ENCODE measurements around the gene IER3. TPM values are rescaled to one million over a fixed set of nuclear protein-coding genes. Genes with fewer than 3 reads are reported as not detected.
"Not testable (repeated sequence)": the region's sequence is repeated elsewhere in the genome, so short reads cannot be mapped to it uniquely, and the experiment has no call there.

The IER3 gene
- total RNA-seq, 2 donors from 2014 or later, result 9.6 to 11.3 TPM

DNA sequence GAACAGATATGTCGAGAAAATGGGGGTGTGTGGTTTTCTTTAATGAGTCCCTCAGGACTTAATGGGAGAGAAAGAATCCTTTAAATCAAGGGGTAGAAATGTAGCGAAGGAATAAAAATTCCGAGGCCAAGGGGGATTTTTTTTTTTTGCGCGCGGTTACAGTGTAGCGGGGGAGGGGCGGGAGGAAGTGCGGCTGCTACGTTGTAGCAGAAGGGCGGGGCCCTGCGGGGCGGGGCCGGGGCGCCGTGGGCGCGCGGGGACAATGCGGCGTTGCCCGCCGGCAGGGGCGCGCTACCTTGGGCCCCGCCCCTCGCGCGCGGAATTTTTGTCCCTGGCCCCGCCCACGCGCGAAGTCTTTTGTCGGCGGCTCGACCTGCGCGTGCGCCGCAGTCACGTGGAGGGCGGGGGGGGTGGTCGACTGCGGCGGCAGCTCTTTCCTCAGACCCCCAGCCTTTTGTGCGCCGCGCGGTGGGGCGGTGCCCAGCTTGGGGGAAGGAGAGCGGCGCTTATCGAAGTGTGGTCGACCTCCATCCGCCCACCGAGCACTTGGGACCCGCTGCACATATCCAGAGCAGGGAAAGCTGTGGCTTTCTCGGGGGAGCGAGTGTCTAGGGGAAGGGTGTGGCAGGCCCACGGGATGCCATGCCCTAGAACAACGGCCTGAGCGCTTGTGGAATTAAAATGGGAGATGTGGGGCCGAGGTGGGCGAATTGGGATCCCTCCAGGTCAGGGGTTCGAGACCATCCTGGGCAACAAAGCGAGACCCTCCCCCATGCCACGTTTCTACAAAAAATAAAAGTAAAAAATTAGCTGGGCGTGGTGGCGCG is 22.9 kb downstream of the IER3 start:
- H3K9me3 ChIP-seq (ENCODE audit: control insufficient read depth, low read length, poor library complexity, severe bottlenecking), result no peaks in the 10 kb centered on the region
- DNase-seq (peak; percentile 95 to 98 (median 96)), ATAC-seq (peak; percentile 47)
- Mint-ChIP-seq H3K27me3 (no peaks in the 10 kb centered on the region), H3K27ac (peak overlapping the region; percentile 94), H3K4me3 (peak overlapping the region; percentile 96), H3K4me1 (peaks cover 54% of the 10 kb centered on the region), H3K36me3 (ENCODE audit: low read depth) (peaks cover 9% of the 10 kb centered on the region)

DNA sequence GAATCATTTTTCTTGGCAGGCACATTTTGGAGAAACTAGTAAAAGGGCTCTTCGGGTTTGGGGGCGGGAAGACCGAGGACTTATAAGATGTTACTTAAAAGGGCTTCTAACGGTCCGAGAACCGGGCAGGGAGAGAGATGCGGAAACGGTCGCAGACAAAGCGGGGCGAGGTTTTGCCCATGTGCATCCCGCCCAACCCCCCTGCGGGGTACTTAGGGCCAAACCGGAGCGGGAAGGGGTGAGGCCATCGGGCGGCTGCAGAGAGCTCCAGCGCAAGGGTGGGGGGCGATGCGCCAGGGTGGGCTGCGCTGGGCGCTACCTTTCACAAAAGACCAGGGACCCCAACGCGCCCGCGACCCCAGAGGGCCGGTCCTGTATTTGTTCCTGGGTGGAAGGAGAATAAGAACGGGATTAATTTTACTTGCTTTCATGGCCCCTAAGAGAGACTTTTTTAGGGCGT is 23.6 kb downstream of the IER3 start:
- peak overlapping the region; percentile 94 for H3K27ac Mint-ChIP-seq
- H3K4me3 Mint-ChIP-seq, result peak overlapping the region; percentile 96
- peaks cover 55% of the 10 kb centered on the region for H3K4me1 Mint-ChIP-seq
- no peaks in the 10 kb centered on the region for H3K27me3 Mint-ChIP-seq
- no peak for ATAC-seq
- DNase-seq, result peak; percentile 23 to 37 (median 24)
- peaks cover 9% of the 10 kb centered on the region for H3K36me3 Mint-ChIP-seq (ENCODE audit: low read depth)
- H3K9me3 ChIP-seq (ENCODE audit: control insufficient read depth, low read length, poor library complexity, severe bottlenecking), result no peaks in the 10 kb centered on the region

DNA sequence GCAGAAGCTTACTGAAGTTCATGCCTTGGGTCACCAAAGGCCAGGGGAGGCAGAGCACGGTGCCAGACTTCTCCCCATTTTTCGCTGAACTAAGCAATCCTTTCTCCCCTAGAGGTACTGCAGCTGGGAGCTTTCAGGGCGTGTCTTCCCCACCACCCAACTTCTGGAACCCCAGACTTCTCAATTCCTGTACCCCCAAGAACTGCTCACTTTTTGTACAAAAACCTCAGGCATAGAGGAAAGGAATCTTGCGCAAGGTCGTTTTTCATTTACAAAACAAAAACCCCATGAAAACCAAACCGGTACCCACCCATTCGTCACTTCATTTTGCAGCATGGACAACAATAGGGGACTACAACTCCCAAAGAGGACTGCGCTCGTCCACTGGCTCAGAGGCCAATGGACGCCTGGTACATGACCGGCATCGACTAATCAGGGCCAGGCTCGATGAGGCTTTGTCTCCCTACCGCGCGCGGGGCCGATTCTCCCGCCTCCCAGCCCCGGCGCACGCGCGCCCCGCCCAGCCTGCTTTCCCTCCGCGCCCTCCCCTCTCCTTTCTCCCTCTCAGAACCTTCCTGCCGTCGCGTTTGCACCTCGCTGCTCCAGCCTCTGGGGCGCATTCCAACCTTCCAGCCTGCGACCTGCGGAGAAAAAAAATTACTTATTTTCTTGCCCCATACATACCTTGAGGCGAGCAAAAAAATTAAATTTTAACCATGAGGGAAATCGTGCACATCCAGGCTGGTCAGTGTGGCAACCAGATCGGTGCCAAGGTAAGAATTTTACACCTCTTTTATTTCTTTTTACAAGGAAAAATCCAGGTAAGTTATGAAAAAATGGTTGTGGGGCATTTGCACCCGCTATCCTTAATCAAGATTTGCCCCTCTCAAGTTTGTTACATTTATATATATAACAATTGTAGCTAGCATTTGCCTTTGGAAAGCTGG is 24.3 kb downstream of the IER3 start, which contains the start of gene TUBB:
Gene TUBB (plus strand): TSS at position 562 of the 947 bp plus-strand sequence. CDS start 155 bp downstream, at position 717.
- H3K27ac Mint-ChIP-seq, result peak within 1 kb of the TSS; percentile 94
- H3K36me3 Mint-ChIP-seq (ENCODE audit: low read depth), result peaks cover 8% of the 10 kb centered on the region

DNA sequence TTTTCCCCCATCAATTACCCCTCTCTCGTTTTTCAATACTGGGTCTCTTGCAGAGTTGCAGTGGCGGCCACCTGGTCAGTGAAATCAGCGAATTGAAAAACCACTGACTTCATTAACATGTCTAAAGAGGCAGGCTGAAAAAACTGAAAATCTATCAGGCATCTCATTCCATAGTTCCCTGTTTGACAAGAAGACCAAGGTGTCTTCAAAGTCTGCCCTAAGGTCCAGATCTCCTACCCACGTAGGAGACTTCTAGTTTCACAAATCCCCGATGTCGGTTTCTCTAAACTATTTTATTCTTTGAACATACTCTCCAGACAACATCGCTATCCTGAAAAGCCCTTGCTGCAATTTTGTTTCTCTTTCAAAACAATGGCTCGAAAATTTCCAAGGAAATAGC is 25.0 kb downstream of the IER3 start:
- Mint-ChIP-seq H3K4me3 (peak overlapping the region; percentile 96), H3K4me1 (peaks cover 55% of the 10 kb centered on the region), H3K36me3 (ENCODE audit: low read depth) (peaks cover 8% of the 10 kb centered on the region), H3K27ac (peak overlapping the region; percentile 94), H3K27me3 (no peaks in the 10 kb centered on the region)
- no peaks in the 10 kb centered on the region for H3K9me3 ChIP-seq (ENCODE audit: control insufficient read depth, low read length, poor library complexity, severe bottlenecking)
- no peak for DNase-seq
- ATAC-seq, result no peak

More for the DNA sequence above, 24.3 kb downstream of the IER3 start, which contains the start of gene TUBB:
- H3K27me3 Mint-ChIP-seq, result no peaks in the 10 kb centered on the region
- DNase-seq (peak; percentile 87 to 93 (median 92)), ATAC-seq (peak; percentile 67)
- H3K9me3 ChIP-seq (ENCODE audit: control insufficient read depth, low read length, poor library complexity, severe bottlenecking), result no peaks in the 10 kb centered on the region
- H3K4me1 Mint-ChIP-seq, result peaks cover 56% of the 10 kb centered on the region
- peak within 1 kb of the TSS; percentile 96 for H3K4me3 Mint-ChIP-seq

DNA sequence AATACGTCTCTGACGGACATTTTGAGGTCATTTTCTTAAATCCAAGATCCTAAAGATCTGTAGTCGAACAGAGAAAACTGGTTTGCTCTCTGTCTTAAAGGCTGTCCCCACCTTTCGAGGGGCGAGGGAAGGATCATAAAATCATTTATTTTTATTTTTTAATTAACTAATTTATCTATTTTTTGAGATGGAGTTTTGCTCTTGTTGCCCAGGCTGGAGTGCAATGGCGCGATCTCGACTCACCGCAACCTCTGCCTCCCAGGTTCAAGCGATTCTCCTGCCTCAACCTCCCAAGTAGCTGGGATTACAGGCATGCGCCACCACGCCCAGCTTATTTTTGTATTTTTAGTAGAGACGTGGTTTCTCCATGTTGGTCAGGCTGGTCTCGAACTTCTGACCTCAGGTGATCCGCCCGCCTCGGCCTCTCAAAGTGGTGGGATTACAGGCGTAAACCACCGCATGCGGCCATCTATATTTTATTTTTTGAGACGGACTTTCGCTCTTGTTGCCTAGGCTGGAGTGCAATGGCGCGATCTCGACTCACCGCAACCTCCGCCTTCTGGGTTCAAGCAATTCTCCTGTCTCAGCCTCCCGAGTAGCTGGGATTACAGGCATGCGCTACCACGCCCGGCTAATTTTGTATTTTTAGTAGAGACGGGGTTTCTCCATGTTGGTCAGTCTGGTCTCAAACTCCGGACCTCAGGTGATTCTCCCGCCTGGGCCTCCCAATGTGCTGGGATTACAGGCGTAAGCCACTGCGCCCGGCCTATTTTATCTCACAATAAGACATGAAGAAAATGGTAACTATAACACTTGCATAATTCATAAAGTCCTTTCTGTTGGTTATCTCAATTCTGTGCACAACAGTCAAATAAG is 26.3 kb downstream of the IER3 start:
- Mint-ChIP-seq H3K4me1 (peaks cover 45% of the 10 kb centered on the region), H3K4me3 (peak overlapping the region; percentile 92), H3K27ac (peak overlapping the region; percentile 97)
- not testable (repeated sequence) for ATAC-seq; H3K27me3 Mint-ChIP-seq; H3K36me3 Mint-ChIP-seq (ENCODE audit: low read depth); DNase-seq; H3K9me3 ChIP-seq (ENCODE audit: control insufficient read depth, low read length, poor library complexity, severe bottlenecking)

DNA sequence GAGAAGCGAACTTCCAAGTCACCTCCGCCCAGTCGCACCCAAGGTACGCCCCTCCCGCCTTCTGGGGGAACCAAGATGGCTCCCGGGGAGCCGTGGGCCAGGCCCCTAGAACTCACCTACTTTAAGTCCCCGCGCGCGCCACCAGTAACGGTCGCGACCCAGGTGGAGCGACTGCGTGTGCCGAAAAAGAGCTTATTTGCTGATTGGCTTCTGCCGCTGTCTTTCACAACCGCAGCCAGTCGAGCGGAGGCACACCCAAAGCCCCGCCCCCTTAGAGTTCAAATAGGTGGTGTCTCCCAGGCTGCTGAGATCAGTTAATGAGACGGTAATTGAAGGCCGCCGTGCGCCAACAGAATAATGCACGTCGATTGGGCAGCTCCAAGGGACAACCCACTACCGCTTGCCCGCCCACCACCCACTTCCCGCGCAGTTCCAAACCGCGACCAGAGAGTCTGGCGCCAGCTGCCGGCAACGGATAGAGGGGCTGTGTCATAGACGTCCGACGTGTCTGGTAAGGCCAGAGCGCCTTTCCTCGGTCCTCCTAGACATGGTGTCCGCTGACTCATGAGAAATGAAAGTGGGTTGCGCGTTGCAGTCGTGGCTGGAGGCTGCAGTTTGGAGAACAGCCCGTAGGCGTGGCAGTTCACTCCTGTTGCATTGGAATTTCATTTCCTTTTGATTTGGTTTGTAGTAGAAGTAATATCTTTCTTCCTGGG is 27.1 kb downstream of the IER3 start, which contains the start of gene MDC1:
Gene MDC1 (minus strand): TSS at position 153 of the 716 bp plus-strand sequence. CDS start 2,106 bp downstream, outside the sequence.
- peaks cover 12% of the 10 kb centered on the region for H3K36me3 Mint-ChIP-seq (ENCODE audit: low read depth)
- peaks cover 45% of the 10 kb centered on the region for H3K4me1 Mint-ChIP-seq
- H3K27me3 Mint-ChIP-seq, result no peaks in the 10 kb centered on the region
- DNase-seq, result peak; percentile 92 to 98 (median 93)
- H3K9me3 ChIP-seq (ENCODE audit: control insufficient read depth, low read length, poor library complexity, severe bottlenecking), result no peaks in the 10 kb centered on the region
- peak within 1 kb of the TSS; percentile 92 for H3K4me3 Mint-ChIP-seq
- peak within 1 kb of the TSS; percentile 97 for H3K27ac Mint-ChIP-seq
- ATAC-seq, result peak; percentile 80

DNA sequence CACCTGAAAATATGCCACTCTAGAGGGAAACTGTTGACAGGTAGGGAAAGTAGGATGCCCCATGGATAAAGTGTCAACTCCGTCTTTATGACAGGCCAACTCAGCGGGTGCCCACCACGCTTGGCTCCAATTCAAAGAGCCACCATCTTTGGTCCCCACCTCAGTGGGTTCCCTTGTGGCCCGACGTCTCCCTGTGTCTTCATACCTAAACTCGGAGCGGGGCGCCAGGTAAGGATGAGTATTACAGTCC is 27.5 kb downstream of the IER3 start:
- ATAC-seq (no peak), DNase-seq (no peak)
- H3K27me3 Mint-ChIP-seq, result no peaks in the 10 kb centered on the region
- peaks cover 45% of the 10 kb centered on the region for H3K4me1 Mint-ChIP-seq
- peak overlapping the region; percentile 97 for H3K27ac Mint-ChIP-seq
- peak overlapping the region; percentile 92 for H3K4me3 Mint-ChIP-seq
- no peaks in the 10 kb centered on the region for H3K9me3 ChIP-seq (ENCODE audit: control insufficient read depth, low read length, poor library complexity, severe bottlenecking)
- peaks cover 15% of the 10 kb centered on the region for H3K36me3 Mint-ChIP-seq (ENCODE audit: low read depth)

DNA sequence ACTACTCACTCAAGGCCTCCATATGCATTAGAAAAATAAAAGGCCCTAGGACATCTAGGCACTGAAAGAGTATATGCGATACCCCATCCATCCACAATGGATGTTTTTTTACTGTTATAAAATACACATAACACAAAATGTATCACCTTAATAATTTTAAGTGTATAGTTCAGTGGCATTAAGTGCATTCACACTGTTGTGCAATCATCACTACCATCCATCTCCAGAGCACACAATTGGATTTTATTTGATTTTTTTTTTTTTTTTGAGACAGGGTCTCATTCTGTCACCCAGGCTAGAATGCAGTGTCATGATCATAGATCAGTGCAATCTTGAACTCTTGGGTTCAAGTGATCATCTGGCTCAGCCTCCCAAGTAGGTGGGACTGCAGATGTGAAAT is 30.1 kb downstream of the IER3 start:
- peaks cover 15% of the 10 kb centered on the region for H3K36me3 Mint-ChIP-seq (ENCODE audit: low read depth)
- no peaks in the 10 kb centered on the region for H3K9me3 ChIP-seq (ENCODE audit: control insufficient read depth, low read length, poor library complexity, severe bottlenecking)
- H3K4me3 Mint-ChIP-seq, result no peak overlapping the region
- peaks cover 35% of the 10 kb centered on the region for H3K4me1 Mint-ChIP-seq
- ATAC-seq, result no peak
- DNase-seq, result no peak
- H3K27me3 Mint-ChIP-seq, result no peaks in the 10 kb centered on the region
- H3K27ac Mint-ChIP-seq, result no peak overlapping the region

DNA sequence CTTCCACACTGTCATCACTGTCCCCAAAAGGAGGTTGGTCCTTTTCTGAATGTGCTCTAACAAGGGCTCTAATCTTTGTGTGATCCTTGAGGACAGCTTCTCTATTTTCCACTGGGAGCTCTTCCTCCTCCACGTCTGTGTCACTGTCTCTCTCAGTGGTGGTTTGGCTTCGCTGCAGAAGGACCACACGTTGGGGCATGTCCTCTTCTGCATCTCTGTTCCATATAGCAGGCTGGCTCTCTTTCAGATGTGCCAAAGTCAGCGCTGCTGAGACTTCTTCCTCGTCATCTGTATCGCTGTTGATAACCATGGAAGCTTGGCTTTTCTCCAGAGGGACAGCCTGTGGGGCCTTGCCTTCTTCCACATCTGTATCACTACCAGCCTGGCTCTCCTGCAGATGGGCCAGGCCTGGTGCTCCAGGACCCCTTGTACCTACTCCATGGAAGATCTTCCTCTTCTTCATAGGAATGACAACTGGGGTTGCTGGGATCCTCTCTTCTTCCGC is 31.9 kb downstream of the IER3 start:
- Mint-ChIP-seq H3K27ac (peak overlapping the region; percentile 16), H3K27me3 (no peaks in the 10 kb centered on the region), H3K36me3 (ENCODE audit: low read depth) (peaks cover 21% of the 10 kb centered on the region), H3K4me1 (peaks cover 37% of the 10 kb centered on the region), H3K4me3 (no peak overlapping the region)
- H3K9me3 ChIP-seq (ENCODE audit: control insufficient read depth, low read length, poor library complexity, severe bottlenecking), result no peaks in the 10 kb centered on the region
- DNase-seq (no peak), ATAC-seq (no peak)

DNA sequence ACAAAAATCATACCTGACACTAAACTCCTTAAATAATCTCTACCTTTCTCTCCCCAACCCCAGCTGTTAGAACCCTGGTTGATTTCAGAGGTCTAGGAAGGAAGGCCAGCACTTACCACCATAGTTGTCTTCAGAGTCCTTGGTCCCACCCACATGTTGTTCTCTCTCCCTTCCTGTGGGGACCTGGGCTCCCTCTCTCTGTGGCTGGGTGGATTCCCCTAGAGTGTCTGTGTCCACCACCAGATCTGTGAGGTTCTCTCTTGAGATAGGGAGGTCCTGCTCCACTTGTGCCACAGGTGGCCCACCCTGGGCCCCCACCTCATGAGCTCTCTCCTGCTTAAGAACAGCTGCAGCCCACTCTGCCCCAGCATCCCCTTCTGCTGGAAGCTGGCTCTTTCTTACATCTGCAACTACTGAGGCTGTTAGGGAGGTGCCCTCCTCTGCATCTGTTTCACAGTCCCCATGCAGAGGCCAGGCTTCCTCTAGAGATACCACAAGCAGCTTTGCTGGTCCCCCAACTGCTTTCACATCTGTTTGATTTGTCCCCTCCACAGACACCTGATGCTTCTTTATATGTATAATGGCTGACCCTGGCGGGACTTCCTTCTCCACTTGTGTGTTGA is 32.5 kb downstream of the IER3 start:
- no peak overlapping the region for H3K4me3 Mint-ChIP-seq
- peaks cover 24% of the 10 kb centered on the region for H3K36me3 Mint-ChIP-seq (ENCODE audit: low read depth)
- H3K4me1 Mint-ChIP-seq, result peaks cover 34% of the 10 kb centered on the region
- H3K9me3 ChIP-seq (ENCODE audit: control insufficient read depth, low read length, poor library complexity, severe bottlenecking), result no peaks in the 10 kb centered on the region
- peak overlapping the region; percentile 16 for H3K27ac Mint-ChIP-seq
- no peaks in the 10 kb centered on the region for H3K27me3 Mint-ChIP-seq
- no peak for ATAC-seq
- no peak for DNase-seq

DNA sequence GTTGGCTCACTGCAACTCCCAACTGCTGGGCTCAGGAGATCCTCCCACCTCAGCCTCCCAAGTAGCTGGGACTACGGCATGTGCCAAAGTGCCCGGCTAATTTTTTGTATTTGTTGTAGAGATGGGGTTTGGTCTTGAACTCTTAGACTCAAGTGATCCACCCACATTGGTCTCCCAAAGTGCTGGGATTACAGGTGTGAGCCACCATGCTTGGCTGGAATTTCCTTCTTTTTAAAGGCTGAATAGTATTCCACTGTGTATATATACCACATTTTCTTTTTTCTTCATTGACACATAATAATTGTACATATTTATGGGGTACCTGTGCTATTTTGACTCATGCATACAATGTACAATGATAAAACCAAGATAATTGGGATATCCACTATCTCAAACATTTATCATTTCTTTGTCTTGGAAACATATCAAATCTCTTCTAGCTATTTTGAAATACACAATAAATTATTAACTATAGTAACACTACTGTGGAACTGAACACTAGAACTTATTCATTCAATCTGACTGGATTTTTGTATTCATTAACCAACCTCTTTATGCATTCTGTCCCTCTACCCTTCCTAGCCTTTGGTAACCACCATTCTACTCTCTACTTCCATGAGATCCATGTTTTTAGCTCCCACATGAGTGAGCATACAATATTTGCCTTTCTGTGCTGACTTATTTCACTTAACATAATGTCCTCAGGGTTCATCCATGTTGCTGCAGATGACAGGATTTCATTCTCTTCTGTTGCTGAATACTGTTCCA is 35.1 kb downstream of the IER3 start:
- H3K9me3 ChIP-seq (ENCODE audit: control insufficient read depth, low read length, poor library complexity, severe bottlenecking), result no peaks in the 10 kb centered on the region
- ATAC-seq, result no peak
- H3K27me3 Mint-ChIP-seq, result no peaks in the 10 kb centered on the region
- H3K4me3 Mint-ChIP-seq, result no peak overlapping the region
- peaks cover 31% of the 10 kb centered on the region for H3K4me1 Mint-ChIP-seq
- DNase-seq, result no peak
- no peak overlapping the region for H3K27ac Mint-ChIP-seq
- H3K36me3 Mint-ChIP-seq (ENCODE audit: low read depth), result peaks cover 31% of the 10 kb centered on the region
